ENCODE data around the gene LMNA. TPM values are rescaled to one million over a fixed set of nuclear protein-coding genes. Genes with fewer than 3 reads are reported as not detected.
"Not testable (repeated sequence)": the region's sequence is repeated elsewhere in the genome, so short reads cannot be mapped to it uniquely, and the experiment has no call there.

Gene LMNA
- total RNA-seq, 1 donor from 2014 or later = 110 TPM

- intact Hi-C loops (cut with micrococcal nuclease) = no loop called here
- H3K4me1 Mint-ChIP-seq = peaks cover 70% of the 10 kb centered on the region
- no peak overlapping the region for H3K4me3 Mint-ChIP-seq
- peaks cover 13% of the 10 kb centered on the region for H3K27me3 Mint-ChIP-seq
- peak; percentile 72 for DNase-seq
- H3K27ac Mint-ChIP-seq = peak overlapping the region; percentile 66
- no peaks in the 10 kb centered on the region for H3K36me3 Mint-ChIP-seq (ENCODE audit: low read depth)
- H3K9me3 Mint-ChIP-seq = no peaks in the 10 kb centered on the region
Observed at GRCh38 chr1:156124557-156125483, 10.3 kb downstream of the LMNA start.

GRCh38 chr1:156125544-156125943 lies 11.0 kb downstream of the LMNA start:
- H3K36me3 Mint-ChIP-seq (ENCODE audit: low read depth); H3K4me3 Mint-ChIP-seq; H3K27ac Mint-ChIP-seq; DNase-seq; H3K9me3 Mint-ChIP-seq; intact Hi-C loops (cut with micrococcal nuclease): not testable (repeated sequence)
- H3K27me3 Mint-ChIP-seq = peaks cover 11% of the 10 kb centered on the region
- H3K4me1 Mint-ChIP-seq = peaks cover 68% of the 10 kb centered on the region

- Mint-ChIP-seq H3K4me3 (peak overlapping the region; percentile 18), H3K36me3 (ENCODE audit: low read depth) (no peaks in the 10 kb centered on the region), H3K4me1 (peaks cover 66% of the 10 kb centered on the region), H3K27me3 (peaks cover 11% of the 10 kb centered on the region), H3K27ac (peak overlapping the region; percentile 79), H3K9me3 (no peaks in the 10 kb centered on the region)
- peak; percentile 86 for DNase-seq
- intact Hi-C loops (cut with micrococcal nuclease) = no loop called here
Observed at GRCh38 chr1:156126043-156126629, 11.6 kb downstream of the LMNA start.

- intact Hi-C loops (cut with micrococcal nuclease) = loop anchor here (1.0 kb wide), 4 partner anchors 13 to 96 kb away; partner anchors contain the start of gene LMNA
- peak; percentile 95 for DNase-seq
- Mint-ChIP-seq H3K9me3 (no peaks in the 10 kb centered on the region), H3K4me1 (peaks cover 66% of the 10 kb centered on the region), H3K4me3 (peak overlapping the region; percentile 57), H3K27ac (peak overlapping the region; percentile 91), H3K36me3 (ENCODE audit: low read depth) (no peaks in the 10 kb centered on the region), H3K27me3 (peaks cover 11% of the 10 kb centered on the region)
Observed at GRCh38 chr1:156126630-156127534, 12.4 kb downstream of the LMNA start.

GRCh38 chr1:156128308-156128653 lies 13.8 kb downstream of the LMNA start:
- DNase-seq = no peak
- peaks cover 5% of the 10 kb centered on the region for H3K27me3 Mint-ChIP-seq
- H3K4me3 Mint-ChIP-seq = peak overlapping the region; percentile 28
- H3K9me3 Mint-ChIP-seq = no peaks in the 10 kb centered on the region
- intact Hi-C loops (cut with micrococcal nuclease) = no loop called here
- no peaks in the 10 kb centered on the region for H3K36me3 Mint-ChIP-seq (ENCODE audit: low read depth)
- no peak overlapping the region for H3K27ac Mint-ChIP-seq
- H3K4me1 Mint-ChIP-seq = peaks cover 59% of the 10 kb centered on the region

- intact Hi-C loops (cut with micrococcal nuclease) = no loop called here
- Mint-ChIP-seq H3K4me3 (peak overlapping the region; percentile 28), H3K27me3 (peaks cover 3% of the 10 kb centered on the region), H3K36me3 (ENCODE audit: low read depth) (peaks cover 2% of the 10 kb centered on the region), H3K9me3 (no peaks in the 10 kb centered on the region), H3K27ac (no peak overlapping the region), H3K4me1 (peaks cover 53% of the 10 kb centered on the region)
- DNase-seq = no peak
Observed at GRCh38 chr1:156128654-156129597, 14.4 kb downstream of the LMNA start.

- peaks cover 43% of the 10 kb centered on the region for H3K4me1 Mint-ChIP-seq
- H3K36me3 Mint-ChIP-seq (ENCODE audit: low read depth) = peaks cover 2% of the 10 kb centered on the region
- H3K27ac Mint-ChIP-seq = peak overlapping the region; percentile 64
- intact Hi-C loops (cut with micrococcal nuclease) = loop anchor here (1.0 kb wide), 2 partner anchors 16 to 40 kb away; no protein-coding TSS in a partner anchor
- H3K4me3 Mint-ChIP-seq = no peak overlapping the region
- H3K27me3 Mint-ChIP-seq = peaks cover 4% of the 10 kb centered on the region
- peak; percentile 94 for DNase-seq
- H3K9me3 Mint-ChIP-seq = no peaks in the 10 kb centered on the region
Observed at GRCh38 chr1:156129687-156130577, 15.4 kb downstream of the LMNA start.

- H3K27me3 Mint-ChIP-seq = peaks cover 4% of the 10 kb centered on the region
- H3K4me3 Mint-ChIP-seq = no peak overlapping the region
- peaks cover 2% of the 10 kb centered on the region for H3K36me3 Mint-ChIP-seq (ENCODE audit: low read depth)
- intact Hi-C loops (cut with micrococcal nuclease) = loop anchor here (1.0 kb wide), 2 partner anchors 16 to 40 kb away; no protein-coding TSS in a partner anchor
- no peaks in the 10 kb centered on the region for H3K9me3 Mint-ChIP-seq
- no peak overlapping the region for H3K27ac Mint-ChIP-seq
- DNase-seq = no peak
- peaks cover 37% of the 10 kb centered on the region for H3K4me1 Mint-ChIP-seq
Observed at GRCh38 chr1:156130578-156130942, 16.0 kb downstream of the LMNA start.

GRCh38 chr1:156134716-156135435 lies 20.4 kb downstream of the LMNA start:
- H3K27ac Mint-ChIP-seq = no peak overlapping the region

GRCh38 chr1:156135930-156136871 lies 21.7 kb downstream of the LMNA start:
- H3K4me3 Mint-ChIP-seq = no peak overlapping the region
- H3K9me3 Mint-ChIP-seq = no peaks in the 10 kb centered on the region
- DNase-seq = no peak
- peaks cover 6% of the 10 kb centered on the region for H3K36me3 Mint-ChIP-seq (ENCODE audit: low read depth)
- no peak overlapping the region for H3K27ac Mint-ChIP-seq
- H3K4me1 Mint-ChIP-seq = no peaks in the 10 kb centered on the region
- peaks cover 1% of the 10 kb centered on the region for H3K27me3 Mint-ChIP-seq
- intact Hi-C loops (cut with micrococcal nuclease) = no loop called here

More at GRCh38 chr1:156134716-156135435, 20.4 kb downstream of the LMNA start:
- Mint-ChIP-seq H3K27me3 (peaks cover 1% of the 10 kb centered on the region), H3K4me3 (no peak overlapping the region), H3K36me3 (ENCODE audit: low read depth) (peaks cover 6% of the 10 kb centered on the region), H3K9me3 (no peaks in the 10 kb centered on the region), H3K4me1 (peaks cover 4% of the 10 kb centered on the region)
- intact Hi-C loops (cut with micrococcal nuclease) = no loop called here
- no peak for DNase-seq

- H3K27ac Mint-ChIP-seq = no peak overlapping the region
- peaks cover 1% of the 10 kb centered on the region for H3K27me3 Mint-ChIP-seq
- no peaks in the 10 kb centered on the region for H3K9me3 Mint-ChIP-seq
- H3K4me3 Mint-ChIP-seq = no peak overlapping the region
- intact Hi-C loops (cut with micrococcal nuclease) = no loop called here
- H3K4me1 Mint-ChIP-seq = no peaks in the 10 kb centered on the region
- peaks cover 6% of the 10 kb centered on the region for H3K36me3 Mint-ChIP-seq (ENCODE audit: low read depth)
- DNase-seq = no peak
Observed at GRCh38 chr1:156136970-156137483, 22.5 kb downstream of the LMNA start.

Data from activated CD4-positive, alpha-beta T cell treated with anti-CD3 and anti-CD28 coated beads, Interleukin-2, amount 10 ng/mL, durations not matched to agents 24 days and 14 days (primary cell).